Endothelial cell (in vitro differentiated cells): ENCODE results near the gene ZDHHC22. TPM values are rescaled to one million over a fixed set of nuclear protein-coding genes. Genes with fewer than 3 reads are reported as not detected.

Source experiments
- DNase-seq: peaks from one replicate; pipeline ENCODE4 v3.0.0; 2021; ENCODE audit warnings: low spot score
- H3K27ac Mint-ChIP-seq: one replicate; pipeline ENCODE4 v1.8.0; 2021; ENCODE audit warnings: mixed read lengths, inconsistent platforms; ENCODE audit not compliant: unreplicated experiment
- H3K27me3 Mint-ChIP-seq: one replicate; pipeline ENCODE4 v1.8.0; 2021; ENCODE audit warnings: mild to moderate bottlenecking, moderate library complexity, mixed read lengths, inconsistent platforms; ENCODE audit not compliant: unreplicated experiment
- H3K36me3 Mint-ChIP-seq: one replicate; pipeline ENCODE4 v1.8.0; 2021; ENCODE audit warnings: mild to moderate bottlenecking, low read depth, mixed read lengths, inconsistent platforms; ENCODE audit not compliant: unreplicated experiment
- H3K4me1 Mint-ChIP-seq: one replicate; pipeline ENCODE4 v1.8.0; 2021; ENCODE audit warnings: mild to moderate bottlenecking, mixed read lengths, inconsistent platforms; ENCODE audit not compliant: unreplicated experiment
- H3K4me3 Mint-ChIP-seq: one replicate; pipeline ENCODE4 v1.8.0; 2021; ENCODE audit warnings: mild to moderate bottlenecking, mixed read lengths, inconsistent platforms; ENCODE audit not compliant: unreplicated experiment
- H3K9me3 Mint-ChIP-seq: one replicate; pipeline ENCODE4 v1.8.0; 2021; ENCODE audit warnings: mixed read lengths, inconsistent platforms; ENCODE audit not compliant: unreplicated experiment
- CTCF ChIP-seq: fragments of 200-600 bp; sonication (generic); IDR thresholded peaks from one replicate; pipeline ENCODE4 v1.5.0; 2021; ENCODE audit warnings: antibody characterized with exemption; ENCODE audit not compliant: unreplicated experiment
- total RNA-seq: library from RNA; stranded (reverse); fragmentation: NEBNext Ultra II Directional; extraction: Animal tissue kit (Norgen Biotek cat#: 25700); gene quantifications from one replicate; pipeline ENCODE4 v1.2.1, GENCODE V29; 2021; ENCODE audit not compliant: unreplicated experiment

The ZDHHC22 gene
- total RNA-seq, 1 donor from 2014 or later: 12.0 TPM

DNA sequence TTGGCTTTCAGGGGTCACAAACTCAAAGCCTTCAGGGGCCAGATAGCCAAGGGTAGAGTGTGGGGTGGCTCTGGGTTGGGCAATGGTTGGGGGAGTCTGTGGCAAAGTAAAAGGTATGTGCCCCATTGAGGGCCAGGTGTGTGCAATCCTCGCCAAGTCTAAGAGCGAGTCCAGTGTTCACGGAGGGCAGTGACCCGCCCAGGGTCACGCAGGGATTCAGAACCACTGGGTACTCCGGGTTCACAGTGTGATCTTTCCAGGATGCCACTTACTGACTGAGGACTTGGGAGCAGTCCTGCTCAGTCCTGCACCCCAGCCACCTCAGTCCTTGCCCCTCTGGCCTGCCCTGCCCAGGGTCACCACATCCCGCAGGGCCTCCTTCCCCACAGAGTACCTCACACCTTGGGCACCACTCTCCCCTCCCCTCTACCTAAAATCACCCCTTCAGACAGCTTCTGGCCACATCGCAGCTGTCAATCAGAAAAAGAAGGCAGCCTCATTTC is 15.7 kb downstream of the ZDHHC22 start:
- peaks cover 37% of the 10 kb centered on the region for H3K4me1 Mint-ChIP-seq
- peaks cover 17% of the 10 kb centered on the region for H3K27me3 Mint-ChIP-seq
- no peak for DNase-seq
- H3K4me3 Mint-ChIP-seq: no peak overlapping the region
- peaks cover 5% of the 10 kb centered on the region for H3K36me3 Mint-ChIP-seq
- H3K9me3 Mint-ChIP-seq: no peaks in the 10 kb centered on the region
- TF ChIP-seq CTCF: no peak
- no peak overlapping the region for H3K27ac Mint-ChIP-seq

GRCh38 chr14:77125281-77125801 is 16.2 kb downstream of the ZDHHC22 start:
- H3K9me3 Mint-ChIP-seq: no peaks in the 10 kb centered on the region
- H3K36me3 Mint-ChIP-seq: peaks cover 5% of the 10 kb centered on the region
- DNase-seq: no peak
- peak overlapping the region; percentile 77 for H3K4me3 Mint-ChIP-seq
- peaks cover 42% of the 10 kb centered on the region for H3K4me1 Mint-ChIP-seq
- peak overlapping the region; percentile 72 for H3K27ac Mint-ChIP-seq
- TF ChIP-seq CTCF: peak; percentile 4
- H3K27me3 Mint-ChIP-seq: peaks cover 16% of the 10 kb centered on the region

DNA sequence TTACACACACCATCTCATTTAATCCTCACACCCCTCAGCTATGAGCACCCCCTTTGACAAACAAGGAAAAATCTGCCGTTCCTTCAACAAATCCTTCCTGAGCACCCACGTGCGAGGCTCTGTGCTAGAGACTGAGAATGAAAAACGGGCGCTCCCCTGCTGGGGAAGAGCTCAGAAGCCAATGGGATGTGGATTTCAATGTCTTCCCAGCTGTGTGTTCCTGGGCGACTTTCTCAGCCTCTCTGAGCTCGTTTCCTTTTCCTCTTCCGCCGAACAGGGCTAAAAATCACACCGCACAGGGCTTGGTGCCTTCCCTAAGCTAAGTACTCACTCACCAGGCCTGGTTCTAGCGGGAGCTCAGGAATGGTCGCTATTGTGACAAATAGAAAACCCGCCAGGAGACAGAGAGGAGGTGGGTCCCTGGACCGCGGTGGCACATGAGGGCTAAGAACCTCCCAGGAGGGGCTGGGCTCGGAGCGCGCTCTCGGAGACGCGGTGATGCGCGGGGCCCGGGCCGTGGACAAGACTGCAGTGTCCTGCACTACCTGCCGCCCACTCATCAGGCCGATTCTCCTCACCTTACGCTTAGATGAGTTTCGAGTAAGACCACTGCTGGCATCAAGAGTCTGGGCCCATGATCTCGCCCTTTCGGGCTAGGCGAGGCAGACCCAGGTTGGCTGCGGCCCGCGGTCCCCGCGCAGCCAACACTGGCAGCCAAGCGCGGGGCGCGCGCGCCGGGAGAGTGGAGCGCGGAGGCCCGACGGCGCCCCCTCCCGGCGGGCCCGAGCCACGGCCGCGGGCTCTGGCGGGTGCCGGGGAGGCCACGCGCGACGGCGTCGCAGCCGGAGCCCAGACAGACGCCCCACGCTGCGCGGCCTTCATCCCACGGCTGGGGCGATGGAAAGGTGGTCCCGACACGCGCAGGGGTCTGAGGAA is 17.0 kb downstream of the ZDHHC22 start:
- peaks cover 46% of the 10 kb centered on the region for H3K4me1 Mint-ChIP-seq
- H3K27me3 Mint-ChIP-seq: peaks cover 16% of the 10 kb centered on the region
- H3K36me3 Mint-ChIP-seq: peaks cover 8% of the 10 kb centered on the region
- peak; percentile 78 for TF ChIP-seq CTCF
- H3K27ac Mint-ChIP-seq: no peak overlapping the region
- peak overlapping the region; percentile 85 for H3K4me3 Mint-ChIP-seq
- no peaks in the 10 kb centered on the region for H3K9me3 Mint-ChIP-seq
- peak; percentile 76 for DNase-seq

DNA sequence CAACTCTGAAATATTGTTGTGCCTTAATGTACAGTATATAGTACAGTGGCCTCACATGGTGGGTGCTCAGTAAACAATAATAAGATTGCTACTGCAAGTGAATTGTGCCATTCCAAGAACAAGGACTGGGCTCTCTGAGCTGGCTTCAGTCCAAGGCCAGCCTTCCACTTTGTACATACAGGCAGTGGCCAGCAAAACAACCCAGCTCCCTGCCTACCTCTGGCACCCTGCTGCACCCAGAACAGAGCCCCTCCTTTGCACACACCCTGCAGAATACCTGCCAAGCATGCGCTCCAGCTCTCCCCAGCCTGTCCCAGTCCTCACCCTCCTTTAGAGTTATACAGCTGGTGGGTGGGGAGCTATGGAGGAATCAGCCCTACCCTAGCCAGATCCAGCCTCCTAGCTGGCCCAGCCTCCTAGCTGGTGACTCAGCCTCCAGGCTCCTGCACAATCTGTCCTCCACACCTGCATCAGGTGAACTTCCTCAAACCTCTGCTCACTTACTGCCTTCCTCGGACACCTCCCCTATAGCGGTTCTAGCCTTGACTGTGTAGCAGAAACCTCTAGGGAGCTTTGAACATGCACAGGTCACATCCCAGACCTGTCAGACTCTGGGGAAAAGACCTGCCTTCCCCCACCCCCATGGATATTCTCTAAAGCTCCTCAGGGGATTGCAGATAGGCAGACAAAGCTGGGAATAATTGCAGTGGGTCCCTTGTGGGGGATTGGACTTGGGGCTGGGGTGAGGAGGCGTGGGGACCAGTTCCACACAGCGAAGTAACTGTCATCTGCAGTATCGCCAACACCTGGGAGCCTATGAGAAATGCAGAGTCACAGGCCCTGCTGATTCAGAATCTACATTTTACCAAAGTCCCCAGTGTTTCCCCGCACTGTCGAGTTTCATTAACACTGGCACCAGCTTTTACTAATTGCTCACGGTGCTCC is 17.9 kb downstream of the ZDHHC22 start:
- Mint-ChIP-seq H3K27ac (peak overlapping the region; percentile 14), H3K36me3 (peaks cover 8% of the 10 kb centered on the region), H3K4me3 (peak overlapping the region; percentile 85), H3K9me3 (no peaks in the 10 kb centered on the region), H3K27me3 (peaks cover 16% of the 10 kb centered on the region), H3K4me1 (peaks cover 46% of the 10 kb centered on the region)
- DNase-seq: no peak
- TF ChIP-seq CTCF: no peak
